MM.1S (cell line): ENCODE measurements around the gene CLIP4.

Experiments used
- DNase-seq: peaks from one replicate; pipeline ENCODE4 v3.0.0-alpha.2; 2015
- H2AFZ ChIP-seq: fragments of 300-600 bp; sonication (generic); 2 replicates; pipeline ENCODE4 v1.6.0; 2016; ENCODE audit warnings: antibody characterized with exemption, low read length
- H3F3A ChIP-seq: fragments of 300-600 bp; sonication (generic); 2 replicates; pipeline ENCODE4 v1.6.1; 2016; ENCODE audit warnings: mild to moderate bottlenecking, antibody characterized with exemption, low read length, moderate library complexity, mixed read lengths; ENCODE audit not compliant: insufficient read depth
- H3K27ac ChIP-seq: fragments of 300-600 bp; sonication (generic); 2 replicates; pipeline ENCODE4 v1.5.1; 2016; ENCODE audit warnings: mild to moderate bottlenecking, low read length
- H3K27me3 ChIP-seq: fragments of 300-600 bp; sonication (generic); replicated peaks from 2 replicates; pipeline ENCODE4 v1.6.0; 2016; ENCODE audit warnings: low read length; ENCODE audit not compliant: insufficient read depth
- H3K36me3 ChIP-seq: fragments of 300-600 bp; sonication (generic); replicated peaks from 2 replicates; pipeline ENCODE4 v1.6.1; 2016; ENCODE audit warnings: mild to moderate bottlenecking, low read length, mixed read lengths; ENCODE audit not compliant: insufficient read depth
- H3K4me1 ChIP-seq: fragments of 300-600 bp; sonication (generic); 2 replicates; pipeline ENCODE4 v1.6.1; 2016; ENCODE audit warnings: low read length, mixed read lengths
- H3K4me2 ChIP-seq: fragments of 300-600 bp; sonication (generic); 2 replicates; pipeline ENCODE4 v1.6.0; 2016; ENCODE audit warnings: low read depth, low read length
- H3K4me3 ChIP-seq: fragments of 300-600 bp; sonication (generic); 2 replicates; pipeline ENCODE4 v1.5.1; 2016; ENCODE audit warnings: low read length, mixed read lengths
- H3K79me2 ChIP-seq: fragments of 300-600 bp; sonication (generic); 2 replicates; pipeline ENCODE4 v1.6.1; 2016; ENCODE audit warnings: mixed run types, low read length, mixed read lengths
- H3K9ac ChIP-seq: fragments of 300-600 bp; sonication (generic); 2 replicates; pipeline ENCODE4 v1.6.1; 2016; ENCODE audit warnings: low read length, mixed read lengths
- H3K9me2 ChIP-seq: fragments of 300-600 bp; sonication (generic); replicated peaks from 2 replicates; pipeline ENCODE4 v1.6.1; 2016; ENCODE audit warnings: mild to moderate bottlenecking, low read length, mixed read lengths; ENCODE audit not compliant: insufficient read depth
- H3K9me3 ChIP-seq: fragments of 300-600 bp; sonication (generic); replicated peaks from 2 replicates; pipeline ENCODE4 v1.6.1; 2016; ENCODE audit warnings: mild to moderate bottlenecking, low read length, mixed read lengths; ENCODE audit not compliant: insufficient read depth
- H4K20me1 ChIP-seq: fragments of 300-600 bp; sonication (generic); 2 replicates; pipeline ENCODE4 v1.6.1; 2016; ENCODE audit warnings: mild to moderate bottlenecking, low read length, moderate library complexity, mixed read lengths; ENCODE audit not compliant: insufficient read depth
- CTCF ChIP-seq: fragments of 300-600 bp; sonication (generic); IDR thresholded peaks from 2 replicates; pipeline ENCODE4 v1.5.1; 2016; ENCODE audit warnings: antibody characterized with exemption, low read length, mixed read lengths
- EZH2 ChIP-seq: fragments of 300-600 bp; sonication (generic); optimal IDR thresholded peaks from 2 replicates; pipeline ENCODE3; 2017; ENCODE audit warnings: low read depth, mild to moderate bottlenecking, antibody characterized with exemption, low read length, mixed read lengths
- EZH2phosphoT487 ChIP-seq: fragments of 300-600 bp; sonication (generic); IDR thresholded peaks from 2 replicates; pipeline ENCODE4 v1.6.1; 2018; ENCODE audit warnings: antibody characterized with exemption, low read length

The CLIP4 gene

GRCh38 chr2:29213888-29214291 is 98.7 kb downstream of the CLIP4 start:
- no peak for DNase-seq
- Histone ChIP-seq H3K9me3 (no peaks in the 10 kb centered on the region), H2AFZ (no peak overlapping the region)

GRCh38 chr2:29215073-29215472 is 99.9 kb downstream of the CLIP4 start:
- Histone ChIP-seq H3K9me2 (no peaks in the 10 kb centered on the region), H3K79me2 (no peaks in the 10 kb centered on the region), H3K4me1 (no peaks in the 10 kb centered on the region), H3F3A (no peaks in the 10 kb centered on the region), H2AFZ (no peak overlapping the region), H3K4me2 (no peak overlapping the region), H3K4me3 (no peak overlapping the region), H3K27ac (no peak overlapping the region), H3K9me3 (no peaks in the 10 kb centered on the region), H4K20me1 (no peaks in the 10 kb centered on the region), H3K9ac (no peak overlapping the region), H3K36me3 (no peaks in the 10 kb centered on the region), H3K27me3 (no peaks in the 10 kb centered on the region)
- TF ChIP-seq EZH2phosphoT487 = no peak
- no peak for TF ChIP-seq EZH2
- TF ChIP-seq CTCF = no peak
- DNase-seq = no peak

More at GRCh38 chr2:29213888-29214291, 98.7 kb downstream of the CLIP4 start:
- H3K79me2 ChIP-seq = no peaks in the 10 kb centered on the region
- H3K27ac ChIP-seq = no peak overlapping the region
- H3K27me3 ChIP-seq = no peaks in the 10 kb centered on the region
- no peaks in the 10 kb centered on the region for H3F3A ChIP-seq
- no peak overlapping the region for H3K4me3 ChIP-seq
- no peaks in the 10 kb centered on the region for H3K4me1 ChIP-seq
- H3K36me3 ChIP-seq = no peaks in the 10 kb centered on the region
- H3K9me2 ChIP-seq = no peaks in the 10 kb centered on the region
- no peak overlapping the region for H3K4me2 ChIP-seq
- H3K9ac ChIP-seq = no peak overlapping the region
- no peak for TF ChIP-seq EZH2phosphoT487
- TF ChIP-seq CTCF = no peak
- no peak for TF ChIP-seq EZH2
- H4K20me1 ChIP-seq = no peaks in the 10 kb centered on the region

- Histone ChIP-seq H3K27ac (no peak overlapping the region), H3K9me3 (no peaks in the 10 kb centered on the region), H3K79me2 (no peaks in the 10 kb centered on the region), H3K4me3 (no peak overlapping the region), H3K9ac (no peak overlapping the region), H3K4me1 (no peaks in the 10 kb centered on the region), H3F3A (no peaks in the 10 kb centered on the region), H3K36me3 (no peaks in the 10 kb centered on the region), H3K9me2 (no peaks in the 10 kb centered on the region), H2AFZ (no peak overlapping the region), H4K20me1 (no peaks in the 10 kb centered on the region), H3K27me3 (no peaks in the 10 kb centered on the region), H3K4me2 (no peak overlapping the region)
- TF ChIP-seq EZH2phosphoT487 (no peak), EZH2 (no peak), CTCF (no peak)
- no peak for DNase-seq
These were observed 100.8 kb downstream of the CLIP4 start for GRCh38 chr2:29215739-29216608.
